Measurements from ENCODE around the gene KAT6B.

Gene KAT6B

DNA sequence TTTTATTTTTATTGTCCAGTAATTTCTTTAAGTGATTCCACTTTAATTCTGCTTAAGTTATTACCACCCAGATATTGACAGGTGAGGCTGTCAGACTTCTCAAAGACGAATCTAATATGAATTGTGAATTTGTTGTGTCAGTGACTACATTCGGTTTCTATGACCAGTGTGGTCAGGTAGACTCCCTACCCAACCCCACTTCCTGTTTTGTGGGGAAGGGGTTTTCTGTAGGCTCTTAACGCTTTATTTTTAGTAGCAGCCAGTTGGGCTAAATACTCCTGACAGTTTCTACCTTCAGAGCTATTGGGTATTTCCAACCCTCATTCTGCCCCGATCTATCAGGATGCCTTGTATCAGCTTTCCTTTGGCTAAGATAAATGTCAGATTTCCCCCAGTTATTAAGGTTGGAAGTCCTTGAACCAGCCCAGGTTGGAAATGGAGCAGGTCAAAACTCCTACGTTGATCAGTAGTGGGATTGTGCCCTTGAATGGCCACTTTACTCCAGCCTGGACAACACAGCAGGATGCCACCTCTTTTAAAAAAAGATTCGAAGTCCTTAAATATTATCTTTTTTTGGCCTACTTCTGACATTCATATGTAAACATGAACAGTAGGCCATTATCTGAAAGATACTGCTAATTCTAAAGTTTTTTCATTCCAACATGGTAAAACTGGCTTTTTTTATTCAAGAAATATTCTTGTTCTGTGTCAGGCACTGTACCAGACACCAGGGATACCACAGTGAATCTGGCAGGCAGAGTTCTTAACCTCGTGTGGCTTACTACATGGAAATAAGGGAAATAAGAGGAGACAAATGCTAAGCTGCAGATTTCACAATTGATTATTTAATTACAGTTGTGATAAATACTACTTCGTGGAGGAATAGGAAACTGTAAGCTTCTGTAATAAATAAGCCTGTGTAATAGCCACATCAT lies 151.8 kb downstream of the KAT6B start:
- no peaks in the 10 kb centered on the region for H3K36me3 ChIP-seq (replicated peaks)
- in situ Hi-C loops (cut with MboI; ENCODE audit: low sequenced_read_pairs), result no loop called here

DNA sequence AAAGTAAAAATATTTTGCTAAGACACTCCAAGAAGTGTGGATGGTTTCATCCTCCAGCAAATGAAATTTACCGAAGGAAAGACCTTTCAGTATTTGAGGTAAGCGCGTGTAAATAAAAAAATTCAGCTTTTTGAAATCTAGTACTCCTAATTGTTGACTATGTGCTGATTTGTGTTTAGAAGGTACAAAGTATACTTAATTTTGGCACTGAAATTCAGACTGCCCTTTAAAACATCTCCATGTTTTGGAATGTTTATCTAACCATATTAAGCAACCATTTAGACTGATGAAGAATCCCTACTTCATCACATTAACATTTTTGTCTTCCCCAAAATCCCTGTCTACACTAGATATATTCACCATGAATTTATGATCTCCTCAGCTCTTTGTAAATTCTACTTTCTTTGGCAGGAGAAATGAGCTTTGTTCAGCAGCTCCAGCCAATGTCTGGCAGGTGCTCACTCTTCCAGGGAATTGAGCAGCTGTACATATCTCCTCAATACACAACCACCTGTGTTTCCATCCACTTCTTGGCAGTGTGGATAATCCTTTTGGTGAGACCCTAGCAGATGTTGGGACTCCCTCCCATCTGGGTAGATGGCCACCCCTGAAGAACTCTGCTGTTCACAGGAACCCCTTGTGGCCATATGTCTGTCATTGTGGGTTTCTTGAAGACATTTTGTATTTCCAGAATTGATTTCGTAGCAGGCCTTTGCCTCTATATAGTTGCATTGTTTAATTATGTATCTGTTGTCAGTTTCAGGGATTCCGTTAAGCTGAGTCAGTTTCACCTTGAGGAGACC lies 155.6 kb downstream of the KAT6B start:
- no peaks in the 10 kb centered on the region for H3K9me3 ChIP-seq
- DNase-seq (ENCODE audit: low spot score in 2 of 2), result no peak
- H3K36me3 ChIP-seq (replicated peaks), result no peaks in the 10 kb centered on the region
- H3K4me3 ChIP-seq, result no peak overlapping the region
- no peaks in the 10 kb centered on the region for H3K27me3 ChIP-seq (ENCODE audit: low read depth)
- in situ Hi-C loops (cut with MboI; ENCODE audit: low sequenced_read_pairs), result no loop called here
- H3K4me1 ChIP-seq, result no peaks in the 10 kb centered on the region

More for the DNA sequence above, 151.8 kb downstream of the KAT6B start:
- Histone ChIP-seq H3K27me3 (ENCODE audit: low read depth) (no peaks in the 10 kb centered on the region), H3K9me3 (no peaks in the 10 kb centered on the region), H3K4me1 (no peaks in the 10 kb centered on the region), H3K4me3 (no peak overlapping the region)
- no peak for DNase-seq (ENCODE audit: low spot score in 2 of 2)

DNA sequence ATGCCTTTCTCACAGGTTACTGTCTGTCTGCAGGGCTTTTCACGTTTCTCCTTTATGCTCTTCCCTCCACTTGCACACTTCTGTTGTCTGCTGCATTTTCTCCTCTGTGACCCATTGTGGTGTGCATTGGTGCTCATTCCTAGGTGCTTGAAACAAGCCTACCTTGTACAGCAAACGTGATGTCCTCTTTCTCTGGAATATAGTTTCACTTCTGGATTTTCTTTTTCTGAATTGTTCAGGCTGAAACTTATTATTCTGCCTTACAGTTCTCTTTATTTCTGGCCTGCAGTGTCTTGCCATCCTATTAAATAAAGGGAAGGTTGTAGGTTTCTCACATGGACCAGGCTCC lies 156.2 kb downstream of the KAT6B start:
- in situ Hi-C loops (cut with MboI; ENCODE audit: low sequenced_read_pairs), result no loop called here
- Histone ChIP-seq H3K4me3 (no peak overlapping the region), H3K36me3 (replicated peaks) (no peaks in the 10 kb centered on the region)

DNA sequence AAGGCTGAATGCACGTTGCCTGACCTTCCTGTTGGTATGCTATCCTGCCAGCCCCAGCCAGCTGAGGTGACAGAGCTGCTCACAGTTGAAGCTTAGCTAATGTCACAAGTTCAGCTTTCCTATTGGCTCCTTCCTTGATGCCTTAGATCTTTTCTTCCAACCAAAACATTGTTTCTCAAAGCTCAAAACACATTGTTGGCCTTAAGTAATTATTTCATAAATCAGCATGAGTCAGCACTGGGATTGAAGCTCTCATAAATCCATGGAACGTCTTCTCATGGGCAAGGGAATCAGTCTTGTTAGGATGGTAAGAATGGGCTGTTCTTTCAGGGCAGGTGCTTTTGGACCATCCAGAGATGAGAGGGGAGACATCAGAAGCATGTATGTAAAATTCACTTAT lies 157.0 kb downstream of the KAT6B start:
- Histone ChIP-seq H3K27me3 (ENCODE audit: low read depth) (no peaks in the 10 kb centered on the region), H3K4me1 (no peaks in the 10 kb centered on the region), H3K4me3 (no peak overlapping the region), H3K9me3 (no peaks in the 10 kb centered on the region), H3K36me3 (replicated peaks) (no peaks in the 10 kb centered on the region)
- no peak for DNase-seq (ENCODE audit: low spot score in 2 of 2)
- in situ Hi-C loops (cut with MboI; ENCODE audit: low sequenced_read_pairs), result no loop called here

More for the DNA sequence above, 156.2 kb downstream of the KAT6B start:
- no peak for DNase-seq (ENCODE audit: low spot score in 2 of 2)
- no peaks in the 10 kb centered on the region for H3K9me3 ChIP-seq
- H3K27me3 ChIP-seq (ENCODE audit: low read depth), result no peaks in the 10 kb centered on the region
- no peaks in the 10 kb centered on the region for H3K4me1 ChIP-seq

DNA sequence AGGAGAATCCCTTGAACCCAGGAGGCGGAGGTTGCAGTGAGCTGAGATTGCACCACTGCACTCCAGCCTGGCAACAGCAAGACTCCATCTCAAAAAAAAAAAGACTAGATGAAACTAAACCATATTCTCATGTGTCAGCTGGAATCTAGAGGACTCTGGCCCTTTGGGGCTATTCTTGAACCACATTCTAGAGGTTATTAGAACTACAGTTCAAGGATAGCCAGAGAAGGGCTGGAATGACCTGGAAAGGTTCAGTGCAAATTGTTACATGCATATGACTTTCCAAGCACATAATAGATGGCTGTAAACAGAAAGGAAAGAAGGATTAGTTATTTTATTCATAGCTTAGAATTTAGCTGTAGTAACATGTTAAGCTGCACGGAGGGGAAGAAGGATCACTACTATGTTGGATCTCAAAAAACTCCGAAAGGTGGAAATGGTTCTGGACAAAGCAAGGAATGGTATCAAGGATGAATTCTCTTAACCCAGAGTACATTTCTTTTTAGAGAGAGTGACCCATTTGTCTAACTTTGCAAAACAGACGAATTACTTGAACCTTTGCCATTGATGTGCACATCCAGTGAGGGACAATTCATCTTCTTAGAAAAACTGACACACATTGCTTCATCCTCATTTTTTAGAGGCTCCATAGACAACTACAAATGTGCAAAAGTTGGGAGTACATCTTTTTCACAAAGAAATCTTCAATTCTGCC lies 161.1 kb downstream of the KAT6B start:
- no peak for DNase-seq (ENCODE audit: low spot score in 2 of 2)
- Histone ChIP-seq H3K27me3 (ENCODE audit: low read depth) (no peaks in the 10 kb centered on the region), H3K9me3 (no peaks in the 10 kb centered on the region), H3K36me3 (replicated peaks) (no peaks in the 10 kb centered on the region), H3K4me3 (no peak overlapping the region), H3K4me1 (no peaks in the 10 kb centered on the region)
- in situ Hi-C loops (cut with MboI; ENCODE audit: low sequenced_read_pairs), result no loop called here

DNA sequence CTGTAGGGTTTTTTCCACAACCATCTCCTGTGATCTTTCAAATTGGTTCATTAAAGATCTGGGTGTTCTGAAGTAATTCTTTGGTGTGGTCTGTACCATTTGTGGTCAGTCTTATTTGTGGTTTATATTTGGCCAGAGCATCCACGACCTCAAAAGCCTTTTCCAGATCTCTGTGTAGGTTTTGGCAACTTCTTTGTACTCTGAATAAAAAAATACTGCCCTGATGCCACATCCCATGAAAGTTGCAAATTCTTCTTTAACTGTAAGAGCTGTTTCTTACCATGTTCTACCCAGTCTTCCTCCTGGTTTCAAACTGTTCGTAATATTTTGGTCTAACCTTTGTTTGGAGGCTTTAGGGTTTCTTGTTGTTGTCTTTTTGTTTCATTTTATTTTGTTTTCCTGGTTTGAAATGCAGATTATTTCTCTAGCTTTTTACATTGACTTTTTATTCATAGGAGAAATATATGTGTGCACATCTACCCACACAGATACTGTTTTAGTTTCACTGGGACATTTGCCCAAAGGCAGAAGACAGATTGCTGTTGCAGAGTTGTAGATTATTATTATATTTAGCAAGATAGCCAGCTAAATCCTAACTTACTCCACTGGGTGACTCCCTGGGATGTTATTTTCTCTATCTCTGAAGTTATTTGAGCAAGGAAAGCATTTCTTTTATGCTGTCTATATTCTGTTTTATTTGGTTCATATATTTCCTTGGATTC lies 161.8 kb downstream of the KAT6B start:
- Histone ChIP-seq H3K27me3 (ENCODE audit: low read depth) (no peaks in the 10 kb centered on the region), H3K9me3 (no peaks in the 10 kb centered on the region), H3K4me1 (no peaks in the 10 kb centered on the region), H3K4me3 (no peak overlapping the region), H3K36me3 (replicated peaks) (no peaks in the 10 kb centered on the region)
- no peak for DNase-seq (ENCODE audit: low spot score in 2 of 2)
- in situ Hi-C loops (cut with MboI; ENCODE audit: low sequenced_read_pairs), result no loop called here

DNA sequence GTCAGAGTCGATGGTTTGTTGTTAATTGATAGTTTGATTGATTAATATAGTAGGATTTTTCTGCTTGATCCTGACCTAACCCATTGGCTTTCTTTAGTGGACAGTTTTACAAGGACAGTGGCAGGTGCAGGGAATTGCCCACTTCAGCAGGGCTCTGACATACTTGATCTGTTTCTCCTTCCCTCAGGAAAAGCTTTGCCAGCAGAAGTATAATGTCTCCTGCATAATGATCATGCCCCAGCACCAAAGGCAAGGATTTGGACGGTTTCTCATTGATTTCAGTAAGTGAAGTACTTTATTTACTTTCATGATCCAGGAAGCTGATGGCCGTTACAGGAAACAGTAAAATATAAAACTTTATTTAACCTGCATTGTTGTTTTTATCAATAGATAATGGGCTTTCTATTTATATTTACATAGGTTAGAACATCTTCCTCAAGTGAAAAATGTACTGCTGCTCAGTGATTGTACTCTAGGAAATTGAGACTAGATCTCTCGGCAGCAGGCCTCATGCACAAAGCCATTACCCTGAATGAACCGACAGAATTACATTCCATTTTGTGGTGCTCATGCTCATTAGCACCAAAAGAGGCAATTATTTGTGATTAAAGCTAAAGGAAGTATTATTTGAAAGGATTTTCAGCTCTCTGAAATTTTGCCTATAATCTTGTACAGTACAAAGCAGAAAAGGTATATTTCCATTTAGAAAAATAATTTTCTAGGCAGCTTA lies 162.6 kb downstream of the KAT6B start:
- H3K9me3 ChIP-seq, result no peaks in the 10 kb centered on the region
- in situ Hi-C loops (cut with MboI; ENCODE audit: low sequenced_read_pairs), result no loop called here
- DNase-seq (ENCODE audit: low spot score in 2 of 2), result no peak
- no peaks in the 10 kb centered on the region for H3K27me3 ChIP-seq (ENCODE audit: low read depth)
- no peaks in the 10 kb centered on the region for H3K36me3 ChIP-seq (replicated peaks)
- H3K4me1 ChIP-seq, result no peaks in the 10 kb centered on the region
- no peak overlapping the region for H3K4me3 ChIP-seq

DNA sequence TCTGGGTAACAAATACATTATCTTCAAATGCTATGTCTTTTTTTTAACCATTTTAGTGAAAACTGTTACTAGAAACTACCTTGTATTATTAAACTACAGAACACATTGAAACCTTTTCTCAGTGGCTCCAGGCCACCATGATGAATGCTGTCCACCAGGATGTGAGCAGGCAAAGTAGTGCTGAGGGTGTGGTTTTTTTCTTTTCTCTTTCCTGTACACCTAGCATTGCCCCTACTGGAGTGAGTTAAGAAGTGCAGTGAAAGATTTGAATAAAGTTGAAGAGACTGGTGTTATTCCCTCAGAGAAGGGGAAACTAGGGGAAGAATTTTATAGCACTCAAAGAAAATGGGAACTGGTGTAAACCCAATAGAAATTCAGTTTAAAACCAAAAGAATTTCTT lies 165.0 kb downstream of the KAT6B start:
- in situ Hi-C loops (cut with MboI; ENCODE audit: low sequenced_read_pairs), result no loop called here
- Histone ChIP-seq H3K4me3 (no peak overlapping the region), H3K9me3 (no peaks in the 10 kb centered on the region), H3K4me1 (no peaks in the 10 kb centered on the region), H3K27me3 (ENCODE audit: low read depth) (no peaks in the 10 kb centered on the region), H3K36me3 (replicated peaks) (no peaks in the 10 kb centered on the region)
- DNase-seq (ENCODE audit: low spot score in 2 of 2), result no peak

DNA sequence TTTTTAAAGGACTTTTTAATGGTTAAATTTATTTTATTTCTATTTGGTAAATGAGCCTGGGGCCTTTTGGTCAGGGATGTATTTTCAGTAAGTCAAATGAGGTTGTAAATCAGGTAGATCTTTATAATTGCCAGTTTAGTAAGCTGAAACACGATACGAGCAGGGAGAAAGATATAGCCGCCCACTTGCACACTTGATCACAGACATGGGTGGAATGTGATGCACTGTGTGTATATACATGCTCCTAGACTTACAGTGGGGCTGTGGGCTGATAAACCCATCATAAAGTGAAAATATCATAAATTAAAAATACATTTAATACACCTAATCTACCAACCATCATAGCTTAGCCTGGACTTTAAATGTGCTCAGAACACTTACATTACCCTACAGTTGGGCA lies 165.7 kb downstream of the KAT6B start:
- H3K4me3 ChIP-seq, result no peak overlapping the region
- no peaks in the 10 kb centered on the region for H3K36me3 ChIP-seq (replicated peaks)
- no peak for DNase-seq (ENCODE audit: low spot score in 2 of 2)
- H3K27me3 ChIP-seq (ENCODE audit: low read depth), result no peaks in the 10 kb centered on the region
- no peaks in the 10 kb centered on the region for H3K9me3 ChIP-seq
- no peaks in the 10 kb centered on the region for H3K4me1 ChIP-seq
- in situ Hi-C loops (cut with MboI; ENCODE audit: low sequenced_read_pairs), result no loop called here

DNA sequence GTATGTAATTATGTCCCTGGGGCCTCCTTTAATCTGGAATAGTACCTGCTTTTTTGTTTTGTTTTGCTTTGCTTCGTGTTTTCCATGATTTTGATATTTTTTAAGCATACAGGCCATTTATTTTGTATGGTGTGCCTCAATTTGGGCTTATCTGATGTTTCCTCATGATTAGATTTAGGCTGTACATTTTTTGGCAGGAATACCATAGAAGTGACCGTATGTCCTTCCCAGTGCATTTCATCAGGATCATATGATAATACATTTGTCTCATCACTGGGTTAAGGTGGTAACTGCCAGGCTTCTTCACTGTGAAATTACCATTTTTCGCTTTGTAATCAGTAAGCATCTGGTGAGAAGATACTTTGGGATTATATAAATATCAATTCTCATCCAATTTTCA lies 167.2 kb downstream of the KAT6B start:
- H3K9me3 ChIP-seq, result no peaks in the 10 kb centered on the region
- H3K4me3 ChIP-seq, result no peak overlapping the region
- no peaks in the 10 kb centered on the region for H3K4me1 ChIP-seq
- H3K27me3 ChIP-seq (ENCODE audit: low read depth), result no peaks in the 10 kb centered on the region
- no peaks in the 10 kb centered on the region for H3K36me3 ChIP-seq (replicated peaks)
- in situ Hi-C loops (cut with MboI; ENCODE audit: low sequenced_read_pairs), result no loop called here
- no peak for DNase-seq (ENCODE audit: low spot score in 2 of 2)

DNA sequence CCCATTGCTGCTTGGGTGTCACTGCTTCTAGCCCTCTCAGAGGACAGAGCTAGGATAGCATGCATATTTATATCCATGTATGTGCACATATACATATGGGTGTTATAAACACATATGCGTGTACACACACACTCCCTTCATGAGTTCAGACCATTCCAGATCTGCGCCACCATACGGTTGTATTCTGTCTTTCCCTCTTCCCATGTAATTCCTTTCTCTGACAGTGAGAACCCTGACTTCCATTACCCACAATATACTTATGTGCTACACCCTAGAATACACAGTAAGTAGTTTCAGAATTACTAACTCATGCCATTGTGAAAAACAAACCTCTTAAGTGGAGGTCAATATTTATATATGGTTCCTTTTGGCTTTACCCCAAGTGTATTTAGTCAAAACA lies 168.5 kb downstream of the KAT6B start:
- no peaks in the 10 kb centered on the region for H3K9me3 ChIP-seq
- H3K4me1 ChIP-seq, result no peaks in the 10 kb centered on the region
- in situ Hi-C loops (cut with MboI; ENCODE audit: low sequenced_read_pairs), result no loop called here
- no peaks in the 10 kb centered on the region for H3K36me3 ChIP-seq (replicated peaks)
- DNase-seq (ENCODE audit: low spot score in 2 of 2), result no peak
- H3K4me3 ChIP-seq, result no peak overlapping the region
- no peaks in the 10 kb centered on the region for H3K27me3 ChIP-seq (ENCODE audit: low read depth)

DNA sequence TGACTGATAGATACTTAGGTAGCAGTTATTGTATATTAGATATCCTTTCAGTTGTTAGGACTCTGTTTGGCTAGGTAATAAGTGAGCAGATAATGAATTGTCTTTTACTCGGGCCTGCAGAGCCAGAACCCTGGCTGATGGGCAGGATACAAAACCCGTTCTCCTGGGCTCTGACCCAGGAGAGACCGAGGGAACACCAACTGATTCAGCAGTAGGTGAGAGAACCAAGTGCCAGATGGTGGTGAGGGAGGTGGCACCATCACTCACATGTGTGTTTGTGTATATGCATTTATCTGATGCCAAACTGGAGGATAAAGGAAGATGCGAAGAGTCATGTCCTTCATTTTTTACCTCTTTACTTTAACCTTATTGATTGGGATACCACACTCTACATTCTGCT lies 169.4 kb downstream of the KAT6B start:
- Histone ChIP-seq H3K4me3 (no peak overlapping the region), H3K36me3 (replicated peaks) (no peaks in the 10 kb centered on the region), H3K27me3 (ENCODE audit: low read depth) (no peaks in the 10 kb centered on the region), H3K9me3 (no peaks in the 10 kb centered on the region), H3K4me1 (no peaks in the 10 kb centered on the region)
- DNase-seq (ENCODE audit: low spot score in 2 of 2), result no peak
- in situ Hi-C loops (cut with MboI; ENCODE audit: low sequenced_read_pairs), result no loop called here

DNA sequence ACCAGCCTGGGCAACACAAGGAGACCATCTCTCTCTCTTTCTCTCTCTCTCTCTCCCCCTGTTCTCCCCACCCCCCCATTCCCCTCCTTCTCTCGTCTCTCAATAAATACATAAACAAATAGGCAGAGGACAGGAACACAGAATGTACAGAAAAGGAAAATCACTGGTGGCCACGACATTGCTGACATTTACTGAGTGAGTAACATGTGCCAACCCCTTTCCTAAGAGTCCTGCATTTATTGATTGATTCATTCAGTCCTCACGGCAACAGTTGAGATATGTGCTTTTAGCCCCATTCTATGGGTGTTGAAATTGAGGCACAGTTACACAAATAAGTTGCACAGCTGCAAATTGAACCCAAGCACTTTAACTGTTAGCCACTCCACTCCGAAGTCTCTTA lies 170.8 kb downstream of the KAT6B start:
- Histone ChIP-seq H3K27me3 (ENCODE audit: low read depth) (no peaks in the 10 kb centered on the region), H3K9me3 (no peaks in the 10 kb centered on the region), H3K4me3 (no peak overlapping the region), H3K36me3 (replicated peaks) (no peaks in the 10 kb centered on the region), H3K4me1 (no peaks in the 10 kb centered on the region)
- in situ Hi-C loops (cut with MboI; ENCODE audit: low sequenced_read_pairs), result no loop called here
- DNase-seq (ENCODE audit: low spot score in 2 of 2), result no peak
